CD4-positive, alpha-beta T cell treated with Interleukin-10 for 1 hour (primary cell): ENCODE measurements around the gene ARL3.
"Not testable (repeated sequence)": the region's sequence is repeated elsewhere in the genome, so short reads cannot be mapped to it uniquely, and the experiment has no call there.

Experiments
- DNase-seq: peaks from one replicate; pipeline ENCODE4 v3.0.0-alpha.2; 2020

Gene ARL3

DNA sequence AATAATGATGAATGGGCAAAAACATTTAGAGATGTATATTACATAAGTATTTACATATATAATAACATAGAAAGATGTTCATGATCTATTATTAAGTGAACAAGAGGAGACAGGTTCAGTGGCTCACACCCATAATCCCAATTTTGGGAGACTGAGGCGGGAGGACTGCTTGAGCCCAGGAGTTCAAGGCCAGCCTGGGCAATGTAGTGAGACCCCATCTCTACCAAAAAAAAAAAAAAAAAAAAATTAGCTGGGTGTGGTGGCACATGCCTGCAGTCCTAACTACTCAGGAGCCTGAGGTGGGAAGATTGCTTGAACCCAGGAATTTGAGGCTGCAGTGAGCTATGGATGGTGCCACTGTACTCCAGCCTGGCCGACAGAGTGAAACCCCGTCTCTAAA lies 12.4 kb downstream of the ARL3 start:
- no peak for DNase-seq

GRCh38 chr10:102701272-102701671 lies 12.9 kb downstream of the ARL3 start:
- DNase-seq, result no peak

DNA sequence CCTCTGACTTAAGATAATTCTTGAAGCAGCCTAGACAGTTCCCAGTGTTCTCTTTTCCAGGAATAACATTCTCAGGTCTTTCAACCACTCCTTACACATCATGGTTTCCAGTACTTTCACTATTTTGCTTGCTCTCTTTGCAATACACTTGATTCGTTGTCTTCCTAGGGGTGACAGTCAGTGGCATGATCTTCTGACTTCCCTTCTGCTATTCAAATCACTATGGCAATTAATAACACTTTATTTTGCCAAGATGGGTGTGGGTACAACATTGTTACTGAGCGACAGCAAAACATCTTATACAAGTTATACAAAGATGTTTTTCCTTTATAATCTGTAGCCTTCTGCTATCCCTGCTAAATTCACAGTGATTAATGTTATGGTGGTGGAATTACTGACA lies 15.3 kb downstream of the ARL3 start:
- DNase-seq, result no peak

DNA sequence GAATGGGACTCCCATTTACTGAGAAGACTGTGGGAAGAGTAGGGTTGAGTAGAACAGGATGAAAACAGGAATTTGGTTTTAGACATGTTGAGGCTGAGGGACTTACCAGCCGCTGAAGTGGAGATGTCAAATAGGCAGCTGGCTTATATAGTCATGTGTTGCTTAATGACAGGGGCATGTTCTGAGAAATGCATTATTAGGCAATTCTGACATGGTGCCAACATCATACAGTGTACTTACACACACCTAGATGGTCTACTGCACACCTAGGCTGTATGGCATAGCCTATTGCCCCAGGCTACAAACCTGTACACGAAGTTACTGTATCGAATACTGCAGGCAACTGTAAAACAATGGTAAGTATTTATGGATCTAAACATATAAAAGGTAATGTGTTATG lies 17.5 kb downstream of the ARL3 start:
- DNase-seq, result no peak

GRCh38 chr10:102695401-102695800 lies 18.8 kb downstream of the ARL3 start:
- DNase-seq, result not testable (repeated sequence)

- no peak for DNase-seq
These were observed 22.7 kb downstream of the ARL3 start for GRCh38 chr10:102691285-102692066.

DNA sequence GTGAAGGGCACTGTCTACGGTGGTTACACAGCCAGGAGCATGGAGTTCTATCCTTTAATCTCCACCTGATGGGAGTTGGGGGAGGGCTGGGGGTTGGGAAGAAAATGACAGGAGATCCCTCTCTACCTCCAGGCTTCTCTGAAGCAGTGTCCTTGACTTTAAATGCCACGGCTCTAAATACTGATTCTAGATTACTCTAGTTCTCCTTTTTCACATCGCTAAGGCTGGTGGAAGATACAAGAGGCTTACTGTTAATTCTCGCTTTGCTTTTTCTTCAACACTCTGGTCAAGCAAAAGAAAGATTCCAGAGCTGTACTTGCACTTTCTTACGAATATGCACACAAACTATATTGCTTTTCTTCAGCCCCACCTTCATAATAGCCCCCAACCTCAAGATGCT lies 30.5 kb downstream of the ARL3 start:
- DNase-seq, result no peak

GRCh38 chr10:102682981-102683380 lies 31.2 kb downstream of the ARL3 start:
- DNase-seq, result no peak

GRCh38 chr10:102682416-102682815 lies 31.8 kb downstream of the ARL3 start:
- DNase-seq, result no peak

DNA sequence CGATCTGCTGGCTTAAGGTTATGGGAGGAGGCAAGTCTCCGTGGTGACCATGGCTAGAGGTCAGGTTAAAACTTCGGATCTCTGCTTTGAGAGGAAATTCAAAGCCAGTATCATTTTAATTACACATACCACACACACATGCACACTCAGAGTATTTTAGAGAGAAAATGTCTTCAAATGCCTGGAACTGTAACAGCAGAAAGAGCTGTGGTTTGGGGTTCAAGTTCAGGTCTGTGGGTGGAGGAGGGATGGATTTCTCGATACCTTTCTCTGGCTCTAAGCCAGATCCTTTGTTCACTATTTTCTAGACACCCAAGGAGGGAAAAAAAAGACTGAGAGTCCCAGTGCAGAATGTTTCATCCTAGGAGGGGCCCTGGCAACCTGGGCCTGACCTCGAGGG lies 32.5 kb downstream of the ARL3 start:
- DNase-seq, result no peak

GRCh38 chr10:102679596-102679995 lies 34.6 kb downstream of the ARL3 start:
- no peak for DNase-seq

GRCh38 chr10:102678842-102679289 lies 35.3 kb downstream of the ARL3 start:
- DNase-seq, result peak; percentile 24

DNA sequence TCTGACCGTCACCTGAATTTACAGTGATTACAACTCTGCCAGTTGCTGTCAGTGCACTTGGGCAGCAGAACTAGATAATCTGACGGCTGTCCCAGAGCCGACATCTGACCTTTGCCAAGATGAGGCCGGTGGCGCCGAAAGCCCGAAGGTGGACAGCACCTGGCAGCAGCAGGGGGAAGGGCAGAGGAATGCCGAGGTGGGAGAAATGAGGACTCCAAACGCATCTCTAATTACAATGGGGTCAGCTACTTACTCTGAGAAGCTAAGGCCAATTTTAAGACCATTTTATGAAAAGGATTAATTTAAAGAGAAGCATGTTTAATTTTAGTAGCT lies 36.2 kb downstream of the ARL3 start:
- no peak for DNase-seq

- no peak for DNase-seq
These were observed 36.7 kb downstream of the ARL3 start for GRCh38 chr10:102677331-102678067.

- DNase-seq, result no peak
These were observed 37.5 kb downstream of the ARL3 start for GRCh38 chr10:102676534-102677315.

- no peak for DNase-seq
These were observed 38.3 kb downstream of the ARL3 start for GRCh38 chr10:102675666-102676533.

DNA sequence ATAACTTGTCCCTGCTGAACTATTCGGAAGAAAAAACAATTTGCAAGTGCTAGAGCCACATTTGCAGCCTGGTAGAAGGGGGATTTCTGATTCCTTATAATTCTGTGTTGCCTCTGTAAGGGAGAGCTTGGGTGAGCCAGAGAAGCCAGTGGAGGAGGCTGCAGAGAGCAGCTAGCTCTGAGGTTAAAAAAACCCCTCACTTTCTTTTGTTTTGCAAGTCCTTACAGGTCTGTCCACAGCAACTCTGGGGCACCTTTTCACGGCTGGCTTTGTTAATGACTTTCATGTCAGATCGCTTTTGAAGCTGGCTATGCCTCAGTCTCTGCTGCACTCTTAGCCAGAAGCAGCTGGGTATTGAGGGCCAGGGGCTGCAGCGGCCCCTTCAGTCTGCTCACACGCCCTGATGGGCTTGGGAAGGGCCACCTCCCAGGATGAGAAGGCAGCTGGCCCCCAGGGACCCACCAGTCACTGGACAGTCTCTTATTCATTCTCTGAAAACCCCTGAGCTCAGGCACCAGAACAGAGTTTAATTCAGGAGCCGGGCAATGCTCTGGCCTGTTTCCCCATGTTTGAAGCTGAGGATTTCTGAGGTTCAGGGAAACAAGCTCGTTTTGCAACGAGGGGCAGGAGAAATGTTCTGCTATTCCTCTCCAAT lies 39.1 kb downstream of the ARL3 start:
- DNase-seq, result no peak

DNA sequence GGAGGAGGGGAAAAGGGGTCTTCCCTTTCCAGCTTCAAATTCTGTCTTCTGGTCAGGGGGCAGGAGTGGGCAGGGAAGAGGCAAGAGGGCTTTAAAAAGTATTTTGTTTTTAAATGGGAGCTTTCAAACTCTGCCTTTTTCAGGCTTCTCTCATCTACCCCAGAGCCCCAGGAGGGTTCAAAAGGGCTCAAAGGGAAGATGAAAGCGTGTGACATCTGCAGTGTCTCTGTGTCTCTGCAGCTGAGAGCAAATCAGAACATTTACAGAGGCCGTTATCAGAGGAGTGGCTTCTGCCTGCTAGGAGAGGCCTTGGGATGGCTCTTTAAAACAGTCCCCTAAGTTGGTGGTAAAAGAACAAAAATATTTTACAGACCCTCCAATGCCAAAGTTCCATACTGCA lies 39.6 kb downstream of the ARL3 start:
- peak; percentile 47 for DNase-seq

- peak; percentile 85 for DNase-seq
These were observed 40.2 kb downstream of the ARL3 start for GRCh38 chr10:102673819-102674511.

GRCh38 chr10:102673236-102673818 lies 40.9 kb downstream of the ARL3 start:
- DNase-seq, result no peak

DNA sequence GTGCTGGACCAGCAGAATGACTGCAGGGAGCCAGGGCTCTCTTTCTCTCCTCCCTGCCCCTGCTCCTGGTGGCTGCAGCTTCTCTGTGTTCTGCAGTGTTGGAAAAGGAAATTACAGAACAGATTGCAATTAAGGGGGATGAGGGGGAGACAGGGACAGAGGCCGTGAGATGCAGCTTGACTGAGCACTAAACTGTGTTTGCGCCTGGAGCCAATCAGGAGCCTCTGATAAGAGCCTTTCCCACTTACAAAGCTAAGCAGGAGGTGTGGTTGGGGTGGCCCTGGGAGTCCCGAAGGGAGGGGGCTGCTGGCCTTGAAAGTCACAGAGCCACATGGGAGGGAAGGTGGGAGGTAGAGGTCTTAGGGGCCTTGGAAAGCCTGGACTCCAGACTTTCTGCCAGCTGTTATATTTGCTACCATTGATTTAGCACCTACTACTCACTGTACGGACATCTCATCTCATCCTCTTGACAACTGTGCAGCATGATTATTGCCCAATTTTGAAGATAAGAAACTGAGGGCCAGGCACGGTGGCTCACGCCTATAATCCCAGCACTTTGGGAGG lies 43.2 kb downstream of the ARL3 start:
- no peak for DNase-seq
